ENCODE results near the gene ACOX1. TPM values are rescaled to one million over a fixed set of nuclear protein-coding genes. Genes with fewer than 3 reads are reported as not detected.

ACOX1 gene
- total and polyA plus RNA-seq, 2 of the 13 experiments (the other 11 are each of a cell fraction or from before 2014, with no cell fraction given) = 86.4 to 120 TPM

- TF ChIP-seq ZNF10 (CRISPR knock-in tag; IDR thresholded peaks at IDR 0.05; ENCODE audit: borderline replicate concordance, low read depth) (no peak), CBX5 (CRISPR knock-in tag; IDR thresholded peaks at IDR 0.05; ENCODE audit: borderline replicate concordance) (no peak), NFKB2 (CRISPR knock-in tag; IDR thresholded peaks at IDR 0.05; ENCODE audit: borderline replicate concordance) (peak; percentile 14; the same call in 1 of the 2 replicates), ZNF3 (CRISPR knock-in tag; IDR thresholded peaks at IDR 0.05) (no peak), ZNF883 (CRISPR knock-in tag; IDR thresholded peaks at IDR 0.05; ENCODE audit: not compliant biosample characterization) (peak; percentile 66), ATF3 (CRISPR knock-in tag; IDR thresholded peaks at IDR 0.05) (no peak), ZNF17 (CRISPR knock-in tag; IDR thresholded peaks at IDR 0.05) (no peak), NRL (CRISPR knock-in tag; IDR thresholded peaks at IDR 0.05; ENCODE audit: borderline replicate concordance) (peak; percentile 87; the same call in 1 of the 2 replicates), DNMT3B (CRISPR knock-in tag; conservative IDR thresholded peaks at IDR 0.05) (no peak), PLRG1 (conservative IDR thresholded peaks at IDR 0.05) (no peak), ZKSCAN5 (CRISPR knock-in tag; IDR thresholded peaks at IDR 0.05) (no peak), ISL2 (CRISPR knock-in tag; IDR thresholded peaks at IDR 0.05) (peak; percentile 24; the same call in 1 of the 2 replicates), ETV5 (CRISPR knock-in tag; IDR thresholded peaks at IDR 0.05; ENCODE audit: borderline replicate concordance) (no peak), STAG1 (CRISPR knock-in tag; IDR thresholded peaks at IDR 0.05) (peak; percentile 98), TGIF2 (CRISPR knock-in tag; IDR thresholded peaks at IDR 0.05) (no peak), KDM4B (CRISPR knock-in tag; IDR thresholded peaks at IDR 0.05) (0 out of 2 replicates have a peak, but pooled peaks have one; percentile 38), BHLHE40 (IDR thresholded peaks at IDR 0.05; ENCODE audit: low read length) (0 out of 2 replicates have a peak, but pooled peaks have one; percentile 23), ZSCAN29 (CRISPR knock-in tag; conservative IDR thresholded peaks at IDR 0.05) (no peak), AGO1 (IDR thresholded peaks at IDR 0.05; ENCODE audit: low read depth, low read length, poor library complexity, severe bottlenecking) (no peak), ATF2 (CRISPR knock-in tag; IDR thresholded peaks at IDR 0.05) (0 out of 2 replicates have a peak, but pooled peaks have one; percentile 41)
- TF ChIP-seq, protein P1, sequence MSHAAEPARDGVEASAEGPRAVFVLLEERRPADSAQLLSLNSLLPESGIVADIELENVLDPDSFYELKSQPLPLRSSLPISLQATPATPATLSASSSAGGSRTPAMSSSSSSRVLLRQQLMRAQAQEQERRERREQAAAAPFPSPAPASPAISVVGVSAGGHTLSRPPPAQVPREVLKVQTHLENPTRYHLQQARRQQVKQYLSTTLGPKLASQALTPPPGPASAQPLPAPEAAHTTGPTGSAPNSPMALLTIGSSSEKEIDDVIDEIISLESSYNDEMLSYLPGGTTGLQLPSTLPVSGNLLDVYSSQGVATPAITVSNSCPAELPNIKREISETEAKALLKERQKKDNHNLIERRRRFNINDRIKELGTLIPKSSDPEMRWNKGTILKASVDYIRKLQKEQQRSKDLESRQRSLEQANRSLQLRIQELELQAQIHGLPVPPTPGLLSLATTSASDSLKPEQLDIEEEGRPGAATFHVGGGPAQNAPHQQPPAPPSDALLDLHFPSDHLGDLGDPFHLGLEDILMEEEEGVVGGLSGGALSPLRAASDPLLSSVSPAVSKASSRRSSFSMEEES (CRISPR knock-in tag; IDR thresholded peaks at IDR 0.05) = no peak
These were observed 35.3 kb upstream of the ACOX1 start (continued) for GRCh38 chr17:76014100-76014924.
